K562 (cell line): ENCODE data around the gene IL17D. TPM values are rescaled to one million over a fixed set of nuclear protein-coding genes. Genes with fewer than 3 reads are reported as not detected.

Source experiments
- ATAC-seq: fragments of 200-7000 bp; cut with Tn5 transposase; 3 replicates; pipeline ENCODE4 v1.9.1; 2020; ENCODE audit warnings: moderate library complexity
- BruUV-seq: library from RNA; stranded (reverse); fragments of 400-500 nt; replicated peaks from 2 replicates; lab custom pipeline; 2021; lab: Mats Ljungman, UMichigan
- CTCF ChIA-PET: fragments of 300-600 bp; formaldehyde crosslinking; extraction: SDS; loops from one replicate; lab custom pipeline; 2021; ENCODE audit warnings: low intra/inter-chr PET ratio; lab: Yijun Ruan, JAX
- POLR2A ChIA-PET: fragments of 300-600, 350-650 bp; sonication (Branson Sonifier 250); formaldehyde crosslinking; extraction: SDS; loops from one replicate; lab custom pipeline; 2021; ENCODE audit warnings: antibody characterized with exemption, inconsistent platforms; lab: Yijun Ruan, JAX
- DNase-seq, 4 experiments: peaks; one replicate each; pipeline versions ENCODE4 v3.0.0 to v3.0.0-alpha.2; 2011 to 2018; ENCODE audit warnings: low spot score in 3 of 4, mixed read lengths in 3 of 4; ENCODE audit errors: extremely low read depth in 1 of 4
- FAIRE-seq: peaks from 2 replicates; lab custom pipeline; 2011; peaks lifted over from hg19 to GRCh38; lab: Jason Lieb, UNC
- H2AFZ ChIP-seq: 2 replicates; pipeline ENCODE4 v1.6.0; 2011; ENCODE audit warnings: low read depth, low read length, control low read depth, inconsistent platforms
- H3K27ac ChIP-seq: fragments of 200-600 bp; 3 replicates; pipeline ENCODE4 v1.8.0; 2011; ENCODE audit warnings: low read depth, mild to moderate bottlenecking, control low read depth, inconsistent platforms, low read length, moderate library complexity, mixed read lengths; ENCODE audit errors: extremely low read depth
- H3K27me3 ChIP-seq, 2 experiments: fragments of 300-600 bp in 1 of 2; 2 replicates in 1 of 2; 3 replicates in 1 of 2; pipeline versions ENCODE4 v1.6.0 to v1.8.0; 2011; ENCODE audit warnings: inconsistent platforms in 2 of 2, low read length in 2 of 2, mild to moderate bottlenecking in 1 of 2, mixed read lengths in 1 of 2, moderate library complexity in 1 of 2; ENCODE audit not compliant: control insufficient read depth in 2 of 2, insufficient read depth in 2 of 2
- H3K36me3 ChIP-seq: fragments of 300-600 bp; 3 replicates; pipeline ENCODE4 v1.8.0; 2011; ENCODE audit warnings: mild to moderate bottlenecking, low read length, inconsistent platforms; ENCODE audit not compliant: control insufficient read depth, insufficient read depth
- H3K4me1 ChIP-seq, 2 experiments: fragments of 200-600 bp in 1 of 2; replicated peaks in 1 of 2; 2 replicates in 1 of 2; 3 replicates in 1 of 2; pipeline versions ENCODE4 v1.5.1 to v1.8.0; 2011; ENCODE audit warnings: inconsistent platforms in 2 of 2, low read length in 2 of 2, mild to moderate bottlenecking in 1 of 2, mixed read lengths in 1 of 2, moderate library complexity in 1 of 2; ENCODE audit not compliant: control insufficient read depth in 2 of 2, insufficient read depth in 2 of 2
- H3K4me2 ChIP-seq: 2 replicates; pipeline ENCODE4 v1.6.1; 2011; ENCODE audit warnings: low read length, control low read depth, inconsistent platforms, mixed read lengths; ENCODE audit not compliant: insufficient read depth
- H3K4me3 ChIP-seq: fragments of 200-600 bp; sonication (generic), shearing (Covaris generic); 2 replicates; pipeline ENCODE4 v1.5.1; 2016; ENCODE audit warnings: control low read depth, inconsistent platforms
- H3K79me2 ChIP-seq: fragments of 200-600 bp; 3 replicates; pipeline ENCODE4 v1.8.0; 2011; ENCODE audit warnings: low read length, inconsistent platforms; ENCODE audit not compliant: control insufficient read depth, insufficient read depth
- H3K9ac ChIP-seq, 2 experiments: 2 replicates each; pipeline versions ENCODE4 v1.6.0 to v1.6.1; 2011; ENCODE audit warnings: low read depth in 2 of 2, low read length in 2 of 2, control low read depth in 1 of 2, inconsistent platforms in 1 of 2, mild to moderate bottlenecking in 1 of 2, mixed read lengths in 1 of 2; ENCODE audit not compliant: insufficient read depth in 1 of 2
- H3K9me1 ChIP-seq: one replicate; pipeline ENCODE4 v1.6.0; 2011; ENCODE audit warnings: inconsistent platforms, mild to moderate bottlenecking, low read length, moderate library complexity; ENCODE audit not compliant: control insufficient read depth, insufficient read depth
- H3K9me3 ChIP-seq: replicated peaks from 2 replicates; pipeline ENCODE4 v1.5.1; 2011; ENCODE audit warnings: low read depth, low read length, inconsistent platforms; ENCODE audit not compliant: control insufficient read depth, insufficient read depth
- H4K20me1 ChIP-seq: replicated peaks from 2 replicates; pipeline ENCODE4 v1.6.1; 2011; ENCODE audit warnings: low read length, inconsistent platforms, mixed read lengths; ENCODE audit not compliant: control insufficient read depth, insufficient read depth
- CBFA2T3 ChIP-seq: fragments of 450-650 bp; IDR thresholded peaks from 2 replicates; pipeline ENCODE4 v1.6.1; 2017
- CTBP1 ChIP-seq: fragments of 450-650 bp; IDR thresholded peaks from 2 replicates; pipeline ENCODE4 v1.6.1; 2016; ENCODE audit warnings: borderline replicate concordance
- HOMEZ ChIP-seq: fragments of 250-450 bp; sonication (Bioruptor Pico); IDR thresholded peaks from 2 replicates; pipeline ENCODE4 v1.4.0; 2020; ENCODE audit warnings: mild to moderate bottlenecking, moderate library complexity
- MEIS2 ChIP-seq: fragments of 450-650 bp; IDR thresholded peaks from 2 replicates; pipeline ENCODE4 v1.6.1; 2014; ENCODE audit warnings: mild to moderate bottlenecking; ENCODE audit not compliant: partially characterized antibody
- NCOA6 ChIP-seq: fragments of 450-650 bp; IDR thresholded peaks from 2 replicates; pipeline ENCODE4 v1.6.1; 2017; ENCODE audit warnings: mild to moderate bottlenecking
- POU5F1 ChIP-seq: fragments of 150-350 bp; IDR thresholded peaks from 2 replicates; pipeline ENCODE4 v1.6.1; 2014; ENCODE audit warnings: borderline replicate concordance, low read length, low read depth, mild to moderate bottlenecking; ENCODE audit not compliant: partially characterized antibody
- SIN3A ChIP-seq, 2 experiments: fragments of 150-350 bp in 1 of 2; IDR thresholded peaks; 2 replicates each; pipeline ENCODE4 v1.6.1; 2011 to 2016; ENCODE audit warnings: borderline replicate concordance in 2 of 2, low read depth in 2 of 2, low read length in 2 of 2, mild to moderate bottlenecking in 2 of 2, moderate library complexity in 2 of 2; ENCODE audit not compliant: control insufficient read depth in 1 of 2
- SMARCA5 ChIP-seq: fragments of 450-650 bp; IDR thresholded peaks from 2 replicates; pipeline ENCODE4 v1.6.1; 2016
- WGBS: fragments of 100-300 bp; shearing (Covaris generic); methylation state at CpG from one replicate; pipeline ENCODE4 v1.1.6; 2016; ENCODE audit warnings: low coverage, mixed read lengths; ENCODE audit not compliant: insufficient coverage; ENCODE audit errors: missing lambda C conversion rate; 5-methylcytosine and 5-hydroxymethylcytosine counted together
- in situ Hi-C: fragments of 300-500 bp; cut with MboI; formaldehyde crosslinking; loops from 4 replicates; pipeline ENCODE4 v1.15.0; 2018; ENCODE audit warnings: inconsistent platforms, mixed read lengths
- intact Hi-C: fragments of 100-400 bp; cut with micrococcal nuclease; formaldehyde crosslinking; loops from 2 replicates; pipeline ENCODE4 v1.14.2; 2022
- polyA plus RNA-seq, 8 experiments: library from polyadenylated mRNA; depleted of rRNA in 4 of 8; stranded (reverse) in 5 of 8; unstranded in 3 of 8; fragments of >200 nt; fragmentation: Nextera tagmentation in 2 of 8; fragmentation: Illumina TruSeq in 1 of 8; extraction: Ambion mirVana in 2 of 8; extraction: Trizol in 1 of 8; gene quantifications; 2 replicates each; pipeline versions ENCODE4 v1.2.1 to v1.2.3, GENCODE V29; 2011 to 2014; ENCODE audit warnings: inconsistent platforms in 1 of 8, missing spikeins in 1 of 8
- total RNA-seq, 7 experiments: library from RNA; depleted of rRNA in 6 of 7; stranded (reverse); fragments of >200 nt in 6 of 7; fragmentation: Illumina TruSeq in 2 of 7; extraction: Trizol in 2 of 7; gene quantifications; 2 replicates each; pipeline versions ENCODE4 v1.2.1 to v1.2.3, GENCODE V29; 2011 to 2021; ENCODE audit warnings: low replicate concordance in 1 of 7

IL17D gene
- total and polyA plus RNA-seq, 9 of the 15 experiments (the other 6 are each of a cell fraction or from before 2014, with no cell fraction given), result 0.04 to 0.55 (median 0.13) TPM; not detected in 4

- TF ChIP-seq NCOA6, result no peak
- TF ChIP-seq CTBP1, result no peak
- no peak for TF ChIP-seq SIN3A (IDR thresholded peaks at IDR 0.05; ENCODE audit: borderline replicate concordance in 2 of 2, control insufficient read depth in 1 of 2, low read depth in 2 of 2, low read length in 2 of 2)
- no peak for TF ChIP-seq POU5F1
- no peak for TF ChIP-seq HOMEZ
- TF ChIP-seq SMARCA5, result no peak
- no peak for TF ChIP-seq MEIS2
- no peak for TF ChIP-seq CBFA2T3
- Histone ChIP-seq H3K9ac (no peak overlapping the region), H3K27me3 (no peaks in the 10 kb centered on the region), H3K4me1 (no peaks in the 10 kb centered on the region; a peak in 1 of 5 replicates), H2AFZ (no peak overlapping the region), H3K9me3 (no peaks in the 10 kb centered on the region), H3K4me3 (no peak overlapping the region), H3K27ac (no peak overlapping the region), H3K9me1 (no peaks in the 10 kb centered on the region), H3K36me3 (no peaks in the 10 kb centered on the region), H4K20me1 (no peaks in the 10 kb centered on the region), H3K4me2 (no peak overlapping the region), H3K79me2 (no peaks in the 10 kb centered on the region)
- ChIA-PET POLR2A (no interaction called here), CTCF (no interaction called here)
- ATAC-seq, result no peak
- BruUV-seq, result no TSS peak
- intact Hi-C loops (no loop called here), in situ Hi-C loops (no loop called here)
- 71% methylated on average over 1 of the region's 1 CpG for WGBS
- DNase-seq, result no peak
- no peak for FAIRE-seq
Measured at GRCh38 chr13:20686167-20686566, 17.3 kb upstream of the IL17D start.
